ENCODE measurements around the gene GGTLC2.

GGTLC2 gene

GRCh38 chr22:22689621-22690345, 45.4 kb downstream of the GGTLC2 start:
- in situ Hi-C loops (cut with MboI; ENCODE audit: low sequenced_read_pairs), result no loop called here

GRCh38 chr22:22691055-22691454, 46.6 kb downstream of the GGTLC2 start:
- in situ Hi-C loops (cut with MboI; ENCODE audit: low sequenced_read_pairs), result no loop called here

GRCh38 chr22:22691716-22692701, 47.6 kb downstream of the GGTLC2 start:
- in situ Hi-C loops (cut with MboI; ENCODE audit: low sequenced_read_pairs), result no loop called here

GRCh38 chr22:22692707-22693530, 48.5 kb downstream of the GGTLC2 start:
- in situ Hi-C loops (cut with MboI; ENCODE audit: low sequenced_read_pairs), result no loop called here

- in situ Hi-C loops (cut with MboI; ENCODE audit: low sequenced_read_pairs), result no loop called here
Observed at GRCh38 chr22:22693531-22693884, 49.1 kb downstream of the GGTLC2 start.

GRCh38 chr22:22694106-22694505, 49.7 kb downstream of the GGTLC2 start:
- in situ Hi-C loops (cut with MboI; ENCODE audit: low sequenced_read_pairs), result no loop called here

- in situ Hi-C loops (cut with MboI; ENCODE audit: low sequenced_read_pairs), result no loop called here
Observed at GRCh38 chr22:22696104-22696503, 51.7 kb downstream of the GGTLC2 start.

Measured in HL-60/S4 treated with retinoic acid at 250 ng/mL for 4 days and 3 days (cell line).